Stomach (tissue), 4 donors: ENCODE data around the gene PRKCZ.

Experiments used
- EP300 ChIP-seq: sonication (generic); formaldehyde crosslinking; IDR thresholded peaks from one replicate; pipeline ENCODE4 v1.6.1; 2017; ENCODE audit warnings: antibody characterized with exemption
- POLR2A ChIP-seq, 4 donors: fragments of 450-650 bp; IDR thresholded peaks; one replicate each; pipeline ENCODE4 v1.6.1; 2016; ENCODE audit warnings: antibody characterized with exemption in 4 of 4, control low read depth in 2 of 4, mild to moderate bottlenecking in 1 of 4, moderate library complexity in 1 of 4

DNA sequence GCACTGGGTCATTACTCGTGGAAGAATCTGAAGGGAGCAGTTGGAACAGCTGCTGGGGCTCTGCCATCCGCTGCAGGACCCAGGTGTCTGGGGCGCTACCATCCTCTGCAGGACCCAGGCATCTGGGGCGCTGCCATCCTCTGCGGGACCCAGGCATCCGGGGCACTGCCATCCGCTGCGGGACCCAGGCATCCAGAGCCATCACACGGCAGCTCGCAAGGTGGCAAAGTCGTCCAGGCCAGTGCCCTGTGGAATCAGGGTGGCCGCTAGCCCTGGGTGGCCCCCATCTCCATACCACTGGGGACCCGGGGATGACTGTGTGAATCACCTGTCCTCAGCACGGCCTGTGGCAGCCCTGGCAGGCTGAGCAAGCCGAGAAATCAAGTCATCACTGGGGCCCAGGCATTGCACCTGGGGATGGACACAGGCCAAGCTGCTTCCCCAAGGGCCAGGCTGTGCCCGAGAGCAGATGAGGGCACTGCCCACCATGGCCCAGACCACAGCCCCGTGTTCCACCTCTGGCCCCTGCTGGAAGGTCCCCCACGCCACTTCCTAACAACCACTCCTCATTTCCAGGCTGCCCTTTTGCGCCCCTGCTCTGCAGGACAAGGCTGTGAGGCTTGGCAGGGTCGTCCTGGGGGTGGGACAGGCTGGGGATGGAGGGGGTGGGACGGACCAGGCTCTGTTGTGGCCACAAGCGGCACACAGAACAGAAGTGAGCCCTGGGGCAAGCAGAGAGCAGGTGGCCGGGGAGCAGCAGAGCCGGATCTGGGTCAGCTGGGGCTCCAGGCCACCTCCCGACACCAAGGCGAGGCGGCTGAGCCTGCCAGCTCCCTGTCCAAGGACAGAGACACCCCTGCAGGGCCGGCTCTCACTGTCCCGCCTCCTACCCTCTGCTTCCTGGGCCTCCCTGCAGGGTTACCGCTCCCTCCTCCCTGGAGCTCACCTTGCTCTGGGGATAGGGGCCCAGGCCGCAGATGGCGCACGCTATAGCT is 18.4 kb upstream of the PRKCZ start:
- TF ChIP-seq EP300 (no peak), POLR2A (IDR thresholded peaks at IDR 0.05) (no peak)
